Measurements from ENCODE around the gene FBLN1. TPM values are rescaled to one million over a fixed set of nuclear protein-coding genes. Genes with fewer than 3 reads are reported as not detected.

FBLN1 gene
- total and polyA plus RNA-seq, 2 of the 13 experiments (the other 11 are each of a cell fraction or from before 2014, with no cell fraction given) = 37.3 to 103 TPM

GRCh38 chr22:45552580-45553350 lies 50.1 kb downstream of the FBLN1 start:
- Histone ChIP-seq H3K79me2 (ENCODE audit: insufficient read depth, low read length) (no peaks in the 10 kb centered on the region), H3K4me2 (ENCODE audit: low read depth, low read length) (peak overlapping the region; percentile 45; the same call in 1 of the 2 replicates)

More at GRCh38 chr22:45552580-45553350, 50.1 kb downstream of the FBLN1 start:
- ATAC-seq (no peak; the same call in 2 of the 3 replicates), DNase-seq (ENCODE audit: low spot score) (no peak), FAIRE-seq (no peak)
- in situ Hi-C loops (cut with HindIII; ENCODE audit: extremely low pct_ligation_motif_present, low pct_unique_long_range_greater_than_20kb) (loop anchor here (5.0 kb wide), 2 partner anchors 110 to 285 kb away; no protein-coding TSS in a partner anchor), intact Hi-C loops (cut with micrococcal nuclease; ENCODE audit: unreplicated experiment) (loop anchor here (1.0 to 10.0 kb wide), 3 partner anchors 48 to 288 kb away; partner anchors contain the start of gene FBLN1)
- TF ChIP-seq, protein P1, sequence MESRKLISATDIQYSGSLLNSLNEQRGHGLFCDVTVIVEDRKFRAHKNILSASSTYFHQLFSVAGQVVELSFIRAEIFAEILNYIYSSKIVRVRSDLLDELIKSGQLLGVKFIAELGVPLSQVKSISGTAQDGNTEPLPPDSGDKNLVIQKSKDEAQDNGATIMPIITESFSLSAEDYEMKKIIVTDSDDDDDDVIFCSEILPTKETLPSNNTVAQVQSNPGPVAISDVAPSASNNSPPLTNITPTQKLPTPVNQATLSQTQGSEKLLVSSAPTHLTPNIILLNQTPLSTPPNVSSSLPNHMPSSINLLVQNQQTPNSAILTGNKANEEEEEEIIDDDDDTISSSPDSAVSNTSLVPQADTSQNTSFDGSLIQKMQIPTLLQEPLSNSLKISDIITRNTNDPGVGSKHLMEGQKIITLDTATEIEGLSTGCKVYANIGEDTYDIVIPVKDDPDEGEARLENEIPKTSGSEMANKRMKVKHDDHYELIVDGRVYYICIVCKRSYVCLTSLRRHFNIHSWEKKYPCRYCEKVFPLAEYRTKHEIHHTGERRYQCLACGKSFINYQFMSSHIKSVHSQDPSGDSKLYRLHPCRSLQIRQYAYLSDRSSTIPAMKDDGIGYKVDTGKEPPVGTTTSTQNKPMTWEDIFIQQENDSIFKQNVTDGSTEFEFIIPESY (CRISPR knock-in tag; IDR thresholded peaks at IDR 0.05) = peak; percentile 92
- no peak for TF ChIP-seq RBM22 (optimal IDR thresholded peaks at IDR 0.05; ENCODE audit: low read length)
- Histone ChIP-seq H4K20me1 (ENCODE audit: insufficient read depth, low read length) (no peaks in the 10 kb centered on the region), H3K9me3 (ENCODE audit: low read length) (no peaks in the 10 kb centered on the region), H3K4me1 (ENCODE audit: insufficient read depth, low read length) (peaks cover 31% of the 10 kb centered on the region), H3K27me3 (ENCODE audit: control insufficient read depth in 1 of 2, insufficient read depth in 2 of 2, low read length in 2 of 2) (no peaks in the 10 kb centered on the region), H2AFZ (ENCODE audit: low read length) (no peak overlapping the region), H3K9ac (ENCODE audit: insufficient read depth, low read depth, low read length) (no peak overlapping the region), H3K36me3 (replicated peaks in 1 of 2; ENCODE audit: control insufficient read depth in 1 of 2, insufficient read depth in 2 of 2, low read length in 2 of 2) (peaks cover 16 to 18% of the 10 kb centered on the region in 2 experiments; a peak in 3 of 5 replicates), H3K4me3 (replicated peaks in 1 of 3; ENCODE audit: insufficient read depth in 1 of 3, low read depth in 2 of 3, low read length in 3 of 3) (no peak overlapping the region), H3K27ac (ENCODE audit: extremely low read length, insufficient read depth, low read length) (peak overlapping the region; percentile 43)
- BruUV-seq (replicated peaks) = no TSS peak
- CTCF ChIA-PET (ENCODE audit: low intra/inter-chr PET ratio, low total read pairs) = interaction anchor here (1.8 to 2.3 kb wide), 3 partner anchors 111 to 284 kb away, joined by 6 to 32 read pairs (median 8); no protein-coding TSS in a partner anchor
- POLR2A ChIA-PET = interaction anchor here (1.5 kb wide), 1 partner anchor 111 kb away, joined by 6 read pairs; no protein-coding TSS in a partner anchor
- 95% methylated on average over 23 of the region's 30 CpGs for WGBS (ENCODE audit: low lambda C conversion rate)

Data from HepG2 (cell line).